Measurements from ENCODE around the gene ASCC1. TPM values are rescaled to one million over a fixed set of nuclear protein-coding genes. Genes with fewer than 3 reads are reported as not detected.
A peak's percentile ranks its signal among the peaks of the same experiment; 100 is the strongest.

ASCC1 gene
- total and polyA plus RNA-seq, 2 donors (not counting 3 experiments of a cell fraction or from before 2014, with no cell fraction given): 16.0 to 24.9 TPM

DNA sequence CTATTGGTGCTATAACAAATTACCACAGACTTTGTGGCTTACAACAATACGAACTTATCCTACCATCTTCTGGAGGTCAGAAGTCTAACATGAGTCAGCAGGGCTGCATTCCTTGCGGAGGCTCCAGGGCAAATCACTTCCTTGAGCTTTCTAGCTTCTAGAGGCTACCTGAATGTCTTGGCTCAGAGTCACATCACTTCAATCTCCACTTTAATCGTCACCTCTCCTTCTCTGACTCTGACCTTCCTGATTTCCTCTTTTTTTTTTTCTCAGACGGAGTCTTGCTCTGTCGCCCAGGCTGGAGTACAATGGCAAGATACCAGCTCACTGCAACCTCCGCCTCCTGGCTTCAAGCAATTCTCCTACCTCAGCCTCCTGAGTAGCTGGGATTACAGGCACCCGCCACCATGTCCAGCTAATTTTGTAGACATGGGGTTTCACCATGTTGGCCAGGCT lies 44.9 kb downstream of the ASCC1 start:
- Histone ChIP-seq H3K36me3 (ENCODE audit: control insufficient read depth in 2 of 2, extremely low read depth in 1 of 2, insufficient read depth in 2 of 2, low read length in 2 of 2) (no peaks in the 10 kb centered on the region), H3K9ac (replicated peaks; ENCODE audit: extremely low read depth, insufficient read depth, low read length) (no peak overlapping the region), H3K9me1 (replicated peaks; ENCODE audit: control insufficient read depth, extremely low read depth, insufficient read depth, low read length) (peaks cover 2% of the 10 kb centered on the region), H3K27me3 (ENCODE audit: control insufficient read depth in 2 of 2, insufficient read depth in 2 of 2, low read length in 2 of 2) (no peaks in the 10 kb centered on the region), H4K20me1 (replicated peaks; ENCODE audit: control insufficient read depth, extremely low read depth, insufficient read depth, low read length) (no peaks in the 10 kb centered on the region), H3K4me3 (replicated peaks in 1 of 3; ENCODE audit: insufficient read depth in 1 of 3, low read depth in 1 of 3, low read length in 3 of 3) (no peak overlapping the region), H3K4me1 (ENCODE audit: control insufficient read depth, extremely low read depth, insufficient read depth, low read length) (peaks cover 42% of the 10 kb centered on the region), H2AFZ (ENCODE audit: low read depth, low read length) (no peak overlapping the region), H3K4me2 (ENCODE audit: insufficient read depth, low read length) (no peak overlapping the region), H3K79me2 (ENCODE audit: control insufficient read depth, insufficient read depth, low read length) (no peaks in the 10 kb centered on the region), H3K9me3 (replicated peaks; ENCODE audit: control insufficient read depth, insufficient read depth, low read length) (no peaks in the 10 kb centered on the region), H3K27ac (ENCODE audit: insufficient read depth, low read depth, low read length) (peak overlapping the region; percentile 22)
- DNase-seq (ENCODE audit: low read depth, low spot score) (peak; percentile 86), FAIRE-seq (peak; percentile 73)
- ChIA-PET CTCF (interaction anchor here (0.8 to 1.6 kb wide), 5 partner anchors 11 to 166 kb away, joined by 3 to 7 read pairs (median 4); no protein-coding TSS in a partner anchor), POLR2A (no interaction called here)
- TF ChIP-seq POLR2A (IDR thresholded peaks at IDR 0.05; ENCODE audit: low read depth, low read length) (no peak), FOS (IDR thresholded peaks at IDR 0.05; ENCODE audit: borderline replicate concordance, insufficient read depth, low read length) (peak; percentile 94), JUN (IDR thresholded peaks at IDR 0.05; ENCODE audit: borderline replicate concordance, insufficient read depth, insufficient read length, low read depth) (peak; percentile 94), POLR2AphosphoS5 (IDR thresholded peaks at IDR 0.05; ENCODE audit: insufficient read depth, low read depth, low read length) (peak; percentile 83), GATA2 (IDR thresholded peaks at IDR 0.05; ENCODE audit: insufficient read depth, insufficient read length, low read depth, low read length) (peak; percentile 98)
- TF ChIP-seq, protein P1, sequence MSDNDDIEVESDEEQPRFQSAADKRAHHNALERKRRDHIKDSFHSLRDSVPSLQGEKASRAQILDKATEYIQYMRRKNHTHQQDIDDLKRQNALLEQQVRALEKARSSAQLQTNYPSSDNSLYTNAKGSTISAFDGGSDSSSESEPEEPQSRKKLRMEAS (IDR thresholded peaks at IDR 0.05; ENCODE audit: insufficient read depth, insufficient read length): no peak
- dilution Hi-C loops (cut with MboI; ENCODE audit: extremely low pct_ligation_motif_present, low sequenced_read_pairs): no loop called here
- BruUV-seq (replicated peaks): no TSS peak
- intact Hi-C loops (cut with micrococcal nuclease): loop anchor here (2.0 to 5.0 kb wide), 5 partner anchors 16 to 166 kb away; partner anchors contain the start of genes ANAPC16 and ASCC1

DNA sequence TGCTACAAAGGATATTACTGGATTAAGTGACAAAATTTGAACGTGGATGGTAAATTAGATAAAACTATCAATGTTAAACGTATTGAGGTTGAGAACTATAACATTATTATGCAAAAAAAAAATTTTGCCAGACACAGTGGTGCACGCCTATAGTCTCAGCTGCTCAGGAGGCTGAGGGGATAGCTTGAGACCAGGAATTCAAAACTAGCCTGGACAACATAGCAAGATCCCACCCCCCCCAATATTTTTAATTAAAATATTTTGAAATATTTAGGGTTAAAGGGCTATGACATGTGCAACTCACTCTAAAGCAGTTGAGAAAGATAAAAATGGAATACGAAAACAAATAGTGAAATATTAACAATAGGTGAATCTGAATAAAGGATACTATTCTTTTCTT lies 45.3 kb downstream of the ASCC1 start:
- POLR2A ChIA-PET: no interaction called here

More for the DNA sequence above, 45.3 kb downstream of the ASCC1 start:
- CTCF ChIA-PET: interaction anchor here (0.8 to 1.6 kb wide), 5 partner anchors 11 to 166 kb away, joined by 3 to 7 read pairs (median 4); no protein-coding TSS in a partner anchor
- dilution Hi-C loops (cut with MboI; ENCODE audit: extremely low pct_ligation_motif_present, low sequenced_read_pairs): no loop called here
- DNase-seq (ENCODE audit: low read depth, low spot score) (no peak), FAIRE-seq (no peak)
- Histone ChIP-seq H3K4me3 (replicated peaks in 1 of 3; ENCODE audit: insufficient read depth in 1 of 3, low read depth in 1 of 3, low read length in 3 of 3) (no peak overlapping the region), H3K9ac (replicated peaks; ENCODE audit: extremely low read depth, insufficient read depth, low read length) (no peak overlapping the region), H2AFZ (ENCODE audit: low read depth, low read length) (no peak overlapping the region), H3K27me3 (ENCODE audit: control insufficient read depth in 2 of 2, insufficient read depth in 2 of 2, low read length in 2 of 2) (no peaks in the 10 kb centered on the region), H3K4me2 (ENCODE audit: insufficient read depth, low read length) (peak overlapping the region; percentile 28), H4K20me1 (replicated peaks; ENCODE audit: control insufficient read depth, extremely low read depth, insufficient read depth, low read length) (no peaks in the 10 kb centered on the region), H3K9me1 (replicated peaks; ENCODE audit: control insufficient read depth, extremely low read depth, insufficient read depth, low read length) (peaks cover 2% of the 10 kb centered on the region), H3K9me3 (replicated peaks; ENCODE audit: control insufficient read depth, insufficient read depth, low read length) (no peaks in the 10 kb centered on the region), H3K27ac (ENCODE audit: insufficient read depth, low read depth, low read length) (peak overlapping the region; percentile 29), H3K36me3 (ENCODE audit: control insufficient read depth in 2 of 2, extremely low read depth in 1 of 2, insufficient read depth in 2 of 2, low read length in 2 of 2) (no peaks in the 10 kb centered on the region), H3K4me1 (ENCODE audit: control insufficient read depth, extremely low read depth, insufficient read depth, low read length) (peaks cover 42% of the 10 kb centered on the region), H3K79me2 (ENCODE audit: control insufficient read depth, insufficient read depth, low read length) (no peaks in the 10 kb centered on the region)
- TF ChIP-seq POLR2A (IDR thresholded peaks at IDR 0.05; ENCODE audit: low read depth, low read length) (no peak), GATA2 (IDR thresholded peaks at IDR 0.05; ENCODE audit: insufficient read depth, insufficient read length, low read depth, low read length) (no peak), MYC (IDR thresholded peaks at IDR 0.05; ENCODE audit: low read depth, low read length) (no peak), FOS (IDR thresholded peaks at IDR 0.05; ENCODE audit: borderline replicate concordance, insufficient read depth, low read length) (no peak), POLR2AphosphoS5 (IDR thresholded peaks at IDR 0.05; ENCODE audit: insufficient read depth, low read depth, low read length) (no peak), EZH2 (IDR thresholded peaks at IDR 0.05; ENCODE audit: borderline replicate concordance, low read depth, low read length, severe bottlenecking) (no peak), JUN (IDR thresholded peaks at IDR 0.05; ENCODE audit: borderline replicate concordance, insufficient read depth, insufficient read length, low read depth) (no peak)
- TF ChIP-seq, protein P1 (IDR thresholded peaks at IDR 0.05; ENCODE audit: insufficient read depth, insufficient read length): no peak
- TF ChIP-seq, protein P2, sequence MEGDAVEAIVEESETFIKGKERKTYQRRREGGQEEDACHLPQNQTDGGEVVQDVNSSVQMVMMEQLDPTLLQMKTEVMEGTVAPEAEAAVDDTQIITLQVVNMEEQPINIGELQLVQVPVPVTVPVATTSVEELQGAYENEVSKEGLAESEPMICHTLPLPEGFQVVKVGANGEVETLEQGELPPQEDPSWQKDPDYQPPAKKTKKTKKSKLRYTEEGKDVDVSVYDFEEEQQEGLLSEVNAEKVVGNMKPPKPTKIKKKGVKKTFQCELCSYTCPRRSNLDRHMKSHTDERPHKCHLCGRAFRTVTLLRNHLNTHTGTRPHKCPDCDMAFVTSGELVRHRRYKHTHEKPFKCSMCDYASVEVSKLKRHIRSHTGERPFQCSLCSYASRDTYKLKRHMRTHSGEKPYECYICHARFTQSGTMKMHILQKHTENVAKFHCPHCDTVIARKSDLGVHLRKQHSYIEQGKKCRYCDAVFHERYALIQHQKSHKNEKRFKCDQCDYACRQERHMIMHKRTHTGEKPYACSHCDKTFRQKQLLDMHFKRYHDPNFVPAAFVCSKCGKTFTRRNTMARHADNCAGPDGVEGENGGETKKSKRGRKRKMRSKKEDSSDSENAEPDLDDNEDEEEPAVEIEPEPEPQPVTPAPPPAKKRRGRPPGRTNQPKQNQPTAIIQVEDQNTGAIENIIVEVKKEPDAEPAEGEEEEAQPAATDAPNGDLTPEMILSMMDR (IDR thresholded peaks at IDR 0.05; ENCODE audit: extremely low read depth in 1 of 2, insufficient read depth in 1 of 2, low read depth in 1 of 2, low read length in 2 of 2): no peak
- intact Hi-C loops (cut with micrococcal nuclease): loop anchor here (2.0 to 5.0 kb wide), 5 partner anchors 16 to 167 kb away; partner anchors contain the start of genes ANAPC16 and ASCC1
- no TSS peak for BruUV-seq (replicated peaks)
